HepG2 (cell line): Measurements from ENCODE around the gene CCNB2. TPM values are rescaled to one million over a fixed set of nuclear protein-coding genes. Genes with fewer than 3 reads are reported as not detected.

Experiments used
- AGO2 ChIP-seq: fragments of 200-400 bp; formaldehyde crosslinking; optimal IDR thresholded peaks from 2 replicates; pipeline ENCODE3; 2017; ENCODE audit warnings: mild to moderate bottlenecking, low read depth, low read length, moderate library complexity
- ATF4 ChIP-seq, 2 experiments: fragments of 450-650 bp in 1 of 2; sonication (generic) in 1 of 2; formaldehyde crosslinking; IDR thresholded peaks; 2 replicates each; pipeline versions ENCODE4 v1.5.0 to v1.8.0; 2020 to 2022; ENCODE audit warnings: mild to moderate bottlenecking in 1 of 2, missing genetic modification reagents in 1 of 2
- ATF7-NPFF ChIP-seq: sonication (generic); formaldehyde crosslinking; IDR thresholded peaks from 2 replicates; pipeline ENCODE4 v1.8.1; 2023; ENCODE audit warnings: mild to moderate bottlenecking, low read depth, missing genetic modification reagents, moderate library complexity
- ELK4 ChIP-seq: sonication (generic); formaldehyde crosslinking; IDR thresholded peaks from 2 replicates; pipeline ENCODE4 v1.9.0; 2021; ENCODE audit warnings: missing genetic modification reagents, borderline replicate concordance
- FOXP4 ChIP-seq: sonication (generic); formaldehyde crosslinking; IDR thresholded peaks from 2 replicates; pipeline ENCODE4 v1.4.0; 2020; ENCODE audit warnings: missing genetic modification reagents
- HNRNPL ChIP-seq: fragments of 200-400 bp; formaldehyde crosslinking; IDR thresholded peaks from 2 replicates; pipeline ENCODE4 v1.6.1; 2017; ENCODE audit warnings: mild to moderate bottlenecking, low read depth, low read length
- MTA3 ChIP-seq: sonication (generic); formaldehyde crosslinking; IDR thresholded peaks from 2 replicates; pipeline ENCODE4 v1.4.0; 2020; ENCODE audit warnings: missing genetic modification reagents
- SRSF4 ChIP-seq: fragments of 200-400 bp; formaldehyde crosslinking; IDR thresholded peaks from one replicate; pipeline ENCODE4 v1.6.1; 2018; ENCODE audit warnings: mild to moderate bottlenecking, low read depth, low read length, moderate library complexity; ENCODE audit not compliant: poor library complexity, severe bottlenecking
- USF2 ChIP-seq, 2 experiments: sonication (generic) in 1 of 2; formaldehyde crosslinking in 1 of 2; IDR thresholded peaks; 2 replicates each; pipeline versions ENCODE4 v1.5.1 to v1.6.1; 2011 to 2020; ENCODE audit warnings: borderline replicate concordance in 1 of 2, low read depth in 1 of 2, low read length in 1 of 2, mild to moderate bottlenecking in 1 of 2, missing genetic modification reagents in 1 of 2, moderate library complexity in 1 of 2
- ZNF207 ChIP-seq: fragments of 450-650 bp; IDR thresholded peaks from 2 replicates; pipeline ENCODE4 v1.6.1; 2016; ENCODE audit warnings: antibody characterized with exemption, borderline replicate concordance
- ZNF292 ChIP-seq: sonication (generic); formaldehyde crosslinking; IDR thresholded peaks from 2 replicates; pipeline ENCODE4 v1.8.1; 2022; ENCODE audit warnings: mild to moderate bottlenecking, low read depth, missing genetic modification reagents, borderline replicate concordance
- ZNF660 ChIP-seq: sonication (generic); formaldehyde crosslinking; IDR thresholded peaks from 2 replicates; pipeline ENCODE4 v1.5.1; 2020; ENCODE audit warnings: mild to moderate bottlenecking, low read depth, missing genetic modification reagents, borderline replicate concordance
- polyA plus RNA-seq, 8 experiments: library from polyadenylated mRNA; depleted of rRNA in 3 of 8; stranded (reverse) in 7 of 8; unstranded in 1 of 8; fragments of >200 nt; fragmentation: Illumina TruSeq in 4 of 8; extraction: Trizol in 4 of 8; gene quantifications; 2 replicates each; pipeline versions ENCODE4 v1.2.1 to v1.2.3, GENCODE V29; 2011 to 2016; ENCODE audit warnings: low read depth in 4 of 8, missing spikeins in 1 of 8, mixed read lengths in 1 of 8; ENCODE audit not compliant: insufficient read depth in 1 of 8
- total RNA-seq, 5 experiments: library from RNA; depleted of rRNA; stranded (reverse); fragments of >200 nt; fragmentation: Illumina TruSeq; extraction: Trizol; gene quantifications; 2 replicates each; pipeline ENCODE4 v1.2.3, GENCODE V29; 2016; ENCODE audit warnings: low read depth in 1 of 5

CCNB2 gene
- total and polyA plus RNA-seq, 2 of the 13 experiments (the other 11 are each of a cell fraction or from before 2014, with no cell fraction given): 43.5 to 80.9 TPM

GRCh38 chr15:59155431-59155830 is 50.5 kb downstream of the CCNB2 start (continued):
- no peak for TF ChIP-seq FOXP4 (CRISPR knock-in tag)
- no peak for TF ChIP-seq ZNF660 (CRISPR knock-in tag)
- no peak for TF ChIP-seq ZNF292 (CRISPR knock-in tag)
- TF ChIP-seq USF2 (IDR thresholded peaks at IDR 0.05; ENCODE audit: low read depth, low read length): no peak
- no peak for TF ChIP-seq USF2 (CRISPR knock-in tag; IDR thresholded peaks at IDR 0.05; ENCODE audit: borderline replicate concordance)
- TF ChIP-seq HNRNPL: no peak
- TF ChIP-seq ELK4: no peak
- no peak for TF ChIP-seq ZNF207
- no peak for TF ChIP-seq AGO2
- no peak for TF ChIP-seq ATF4 (CRISPR knock-in tag; IDR thresholded peaks at IDR 0.05)
- TF ChIP-seq ATF7-NPFF (CRISPR knock-in tag): no peak
- TF ChIP-seq SRSF4: no peak
- TF ChIP-seq MTA3 (CRISPR knock-in tag): no peak
